ENCODE results near the gene C17orf75.

The C17orf75 gene

GRCh38 chr17:32289471-32290070 lies 52.4 kb downstream of the C17orf75 start:
- TF ChIP-seq, protein P1, sequence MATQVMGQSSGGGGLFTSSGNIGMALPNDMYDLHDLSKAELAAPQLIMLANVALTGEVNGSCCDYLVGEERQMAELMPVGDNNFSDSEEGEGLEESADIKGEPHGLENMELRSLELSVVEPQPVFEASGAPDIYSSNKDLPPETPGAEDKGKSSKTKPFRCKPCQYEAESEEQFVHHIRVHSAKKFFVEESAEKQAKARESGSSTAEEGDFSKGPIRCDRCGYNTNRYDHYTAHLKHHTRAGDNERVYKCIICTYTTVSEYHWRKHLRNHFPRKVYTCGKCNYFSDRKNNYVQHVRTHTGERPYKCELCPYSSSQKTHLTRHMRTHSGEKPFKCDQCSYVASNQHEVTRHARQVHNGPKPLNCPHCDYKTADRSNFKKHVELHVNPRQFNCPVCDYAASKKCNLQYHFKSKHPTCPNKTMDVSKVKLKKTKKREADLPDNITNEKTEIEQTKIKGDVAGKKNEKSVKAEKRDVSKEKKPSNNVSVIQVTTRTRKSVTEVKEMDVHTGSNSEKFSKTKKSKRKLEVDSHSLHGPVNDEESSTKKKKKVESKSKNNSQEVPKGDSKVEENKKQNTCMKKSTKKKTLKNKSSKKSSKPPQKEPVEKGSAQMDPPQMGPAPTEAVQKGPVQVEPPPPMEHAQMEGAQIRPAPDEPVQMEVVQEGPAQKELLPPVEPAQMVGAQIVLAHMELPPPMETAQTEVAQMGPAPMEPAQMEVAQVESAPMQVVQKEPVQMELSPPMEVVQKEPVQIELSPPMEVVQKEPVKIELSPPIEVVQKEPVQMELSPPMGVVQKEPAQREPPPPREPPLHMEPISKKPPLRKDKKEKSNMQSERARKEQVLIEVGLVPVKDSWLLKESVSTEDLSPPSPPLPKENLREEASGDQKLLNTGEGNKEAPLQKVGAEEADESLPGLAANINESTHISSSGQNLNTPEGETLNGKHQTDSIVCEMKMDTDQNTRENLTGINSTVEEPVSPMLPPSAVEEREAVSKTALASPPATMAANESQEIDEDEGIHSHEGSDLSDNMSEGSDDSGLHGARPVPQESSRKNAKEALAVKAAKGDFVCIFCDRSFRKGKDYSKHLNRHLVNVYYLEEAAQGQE (IDR thresholded peaks at IDR 0.05; ENCODE audit: insufficient replicate concordance, low read depth) = no peak
- TF ChIP-seq, protein P2, sequence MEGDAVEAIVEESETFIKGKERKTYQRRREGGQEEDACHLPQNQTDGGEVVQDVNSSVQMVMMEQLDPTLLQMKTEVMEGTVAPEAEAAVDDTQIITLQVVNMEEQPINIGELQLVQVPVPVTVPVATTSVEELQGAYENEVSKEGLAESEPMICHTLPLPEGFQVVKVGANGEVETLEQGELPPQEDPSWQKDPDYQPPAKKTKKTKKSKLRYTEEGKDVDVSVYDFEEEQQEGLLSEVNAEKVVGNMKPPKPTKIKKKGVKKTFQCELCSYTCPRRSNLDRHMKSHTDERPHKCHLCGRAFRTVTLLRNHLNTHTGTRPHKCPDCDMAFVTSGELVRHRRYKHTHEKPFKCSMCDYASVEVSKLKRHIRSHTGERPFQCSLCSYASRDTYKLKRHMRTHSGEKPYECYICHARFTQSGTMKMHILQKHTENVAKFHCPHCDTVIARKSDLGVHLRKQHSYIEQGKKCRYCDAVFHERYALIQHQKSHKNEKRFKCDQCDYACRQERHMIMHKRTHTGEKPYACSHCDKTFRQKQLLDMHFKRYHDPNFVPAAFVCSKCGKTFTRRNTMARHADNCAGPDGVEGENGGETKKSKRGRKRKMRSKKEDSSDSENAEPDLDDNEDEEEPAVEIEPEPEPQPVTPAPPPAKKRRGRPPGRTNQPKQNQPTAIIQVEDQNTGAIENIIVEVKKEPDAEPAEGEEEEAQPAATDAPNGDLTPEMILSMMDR (IDR thresholded peaks at IDR 0.05; ENCODE audit: insufficient read depth, low read length) = no peak
- TF ChIP-seq SPI1 (IDR thresholded peaks at IDR 0.05; ENCODE audit: borderline replicate concordance, low read depth) (no peak), POLR2AphosphoS5 (IDR thresholded peaks at IDR 0.05; ENCODE audit: low read depth) (no peak), GABPA (IDR thresholded peaks at IDR 0.05; ENCODE audit: low read depth) (no peak)
- Histone ChIP-seq H3K27ac (replicated peaks) (no peak overlapping the region), H3K27me3 (ENCODE audit: insufficient read depth, poor library complexity, severe bottlenecking) (no peaks in the 10 kb centered on the region), H3K4me3 (replicated peaks; ENCODE audit: insufficient read depth, low read length) (no peak overlapping the region)
- no peak for DNase-seq (ENCODE audit: low read depth in 1 of 2, low spot score in 1 of 2)

DNA sequence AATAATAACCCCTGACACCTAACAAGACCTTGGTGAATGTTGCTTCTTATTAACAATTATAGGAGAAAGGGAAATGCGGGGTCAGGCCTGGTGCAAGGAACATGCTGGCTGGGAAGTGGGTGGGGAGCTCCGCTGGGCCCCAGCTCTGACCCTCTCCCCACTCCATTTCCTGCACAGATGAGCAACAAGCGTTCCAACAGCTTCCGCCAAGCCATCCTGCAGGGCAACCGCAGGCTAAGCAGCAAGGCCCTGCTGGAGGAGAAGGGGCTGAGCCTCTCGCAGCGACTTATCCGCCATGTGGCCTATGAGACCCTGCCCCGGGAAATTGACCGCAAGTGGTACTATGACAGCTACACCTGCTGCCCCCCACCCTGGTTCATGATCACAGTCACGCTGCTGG lies 53.4 kb downstream of the C17orf75 start:
- peak in 1 of 2 experiments; percentile 79 for DNase-seq (ENCODE audit: low read depth in 1 of 2, low spot score in 1 of 2)
- H3K27me3 ChIP-seq (ENCODE audit: insufficient read depth, poor library complexity, severe bottlenecking) = peaks cover under 1% of the 10 kb centered on the region
- H3K4me3 ChIP-seq (replicated peaks; ENCODE audit: insufficient read depth, low read length) = no peak overlapping the region
- H3K27ac ChIP-seq (replicated peaks) = peak overlapping the region; percentile 68
- TF ChIP-seq POLR2AphosphoS5 (IDR thresholded peaks at IDR 0.05; ENCODE audit: low read depth) = peak; percentile 83
- TF ChIP-seq, protein P1 (IDR thresholded peaks at IDR 0.05; ENCODE audit: insufficient replicate concordance, low read depth) = no peak
- TF ChIP-seq GABPA (IDR thresholded peaks at IDR 0.05; ENCODE audit: low read depth) = no peak
- no peak for TF ChIP-seq SPI1 (IDR thresholded peaks at IDR 0.05; ENCODE audit: borderline replicate concordance, low read depth)
- TF ChIP-seq, protein P2 (IDR thresholded peaks at IDR 0.05; ENCODE audit: insufficient read depth, low read length) = no peak

DNA sequence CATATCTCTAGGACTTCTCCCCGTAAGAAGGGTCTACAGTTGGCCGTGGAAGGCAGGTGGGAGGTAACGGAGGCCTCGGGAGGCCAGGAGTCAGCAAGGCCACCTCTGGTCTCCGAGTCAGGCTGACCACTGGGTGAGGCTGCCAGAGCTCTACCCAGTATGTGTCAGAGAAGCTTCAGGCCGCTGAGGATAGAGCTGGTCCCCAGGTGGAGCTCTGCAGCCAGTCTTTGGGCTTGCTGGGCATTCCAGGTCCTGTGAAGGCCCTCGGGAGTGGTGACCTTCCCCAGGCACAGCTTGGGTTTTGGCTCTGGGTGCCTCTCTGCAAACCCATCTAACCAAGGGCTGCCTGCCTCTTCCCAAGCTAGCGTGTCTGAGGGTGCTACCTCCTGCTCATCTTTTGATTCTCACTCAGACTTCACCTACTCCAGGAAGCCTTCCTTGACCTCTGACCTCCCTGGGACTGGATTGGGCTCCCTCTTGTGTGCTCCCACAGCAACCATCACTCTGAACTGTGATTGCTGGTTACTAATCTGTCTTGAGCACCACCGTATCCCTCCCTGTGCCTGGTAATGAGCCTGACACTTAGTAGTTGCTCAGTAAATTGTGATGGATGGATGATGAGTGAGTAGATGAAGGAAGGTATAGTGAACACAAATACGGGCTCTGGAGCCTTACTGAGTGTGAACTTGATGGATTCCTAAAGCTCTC lies 54.0 kb downstream of the C17orf75 start:
- Histone ChIP-seq H3K4me3 (replicated peaks; ENCODE audit: insufficient read depth, low read length) (no peak overlapping the region), H3K27me3 (ENCODE audit: insufficient read depth, poor library complexity, severe bottlenecking) (peaks cover 3% of the 10 kb centered on the region), H3K27ac (replicated peaks) (peak overlapping the region; percentile 68)
- no peak for DNase-seq (ENCODE audit: low read depth in 1 of 2, low spot score in 1 of 2)
- TF ChIP-seq SPI1 (IDR thresholded peaks at IDR 0.05; ENCODE audit: borderline replicate concordance, low read depth) = no peak
- TF ChIP-seq, protein P2 (IDR thresholded peaks at IDR 0.05; ENCODE audit: insufficient read depth, low read length) = no peak
- TF ChIP-seq, protein P1 (IDR thresholded peaks at IDR 0.05; ENCODE audit: insufficient replicate concordance, low read depth) = no peak

Measured in HL-60 (cell line).